ENCODE results near the gene MAZ. TPM values are rescaled to one million over a fixed set of nuclear protein-coding genes. Genes with fewer than 3 reads are reported as not detected.

Gene MAZ
- total RNA-seq = 89.4 and 125 TPM in 2 replicates

GRCh38 chr16:29806099-29806579, at the start of gene MAZ:
TSS of gene MAZ (plus strand) at chr16:29806529. CDS start at chr16:29806702, 173 bp downstream.

GRCh38 chr16:29777576-29778350, 28.6 kb upstream of the MAZ start, which contains the start of gene ZG16:
TSS of gene ZG16 (plus strand) at chr16:29778256. CDS start at chr16:29779267, 1,011 bp downstream.

GRCh38 chr16:29790183-29790948, 16.0 kb upstream of the MAZ start, which contains the start of gene KIF22:
TSS of gene KIF22 (plus strand) at chr16:29790751. CDS start at chr16:29790760, 9 bp downstream.

GRCh38 chr16:29811896-29812665, 5.8 kb downstream of the MAZ start, which contains the start of gene PRRT2:
TSS of gene PRRT2 (plus strand) at chr16:29812193. CDS start at chr16:29813055, 862 bp downstream.

GRCh38 chr16:29815793-29816693, 9.7 kb downstream of the MAZ start, which contains the start of gene PAGR1:
TSS of gene PAGR1 (plus strand) at chr16:29816152. CDS start at chr16:29816526, 374 bp downstream.

GRCh38 chr16:29820271-29820701, 14.0 kb downstream of the MAZ start, which contains the start of gene MVP:
TSS of gene MVP (plus strand) at chr16:29820462. CDS start at chr16:29830550, 10,088 bp downstream.

Other genes starting within 250 kb of the MAZ start
- not detected in 2 replicates for gene SPN, start 143.3 kb upstream of the MAZ start, total RNA-seq
- gene QPRT, start 127.3 kb upstream of the MAZ start, total RNA-seq = 31.1 and 57.9 TPM in 2 replicates
- not detected in 2 replicates for gene C16orf54, start 60.5 kb upstream of the MAZ start, total RNA-seq
- gene ZG16, start 28.3 kb upstream of the MAZ start, total RNA-seq = not detected in 2 replicates
- 9.8 and 33.5 TPM in 2 replicates for gene KIF22, start 15.8 kb upstream of the MAZ start, total RNA-seq
- gene PRRT2, start 5.7 kb downstream of the MAZ start, total RNA-seq = 1.2 and 4.4 TPM in 2 replicates
- 16.3 and 18.1 TPM in 2 replicates for gene PAGR1, start 9.6 kb downstream of the MAZ start, total RNA-seq
- gene MVP, start 13.9 kb downstream of the MAZ start, total RNA-seq = 209 and 363 TPM in 2 replicates
- gene CDIPT, start 56.7 kb downstream of the MAZ start, total RNA-seq = 69.5 and 81.7 TPM in 2 replicates
- gene SEZ6L2, start 93.0 kb downstream of the MAZ start, total RNA-seq = 18.4 and 37.0 TPM in 2 replicates
- gene ASPHD1, start 94.0 kb downstream of the MAZ start, total RNA-seq = 8.0 and 12.5 TPM in 2 replicates
- 12.5 and 14.3 TPM in 2 replicates for gene KCTD13, start 119.7 kb downstream of the MAZ start, total RNA-seq
- gene TMEM219, start 155.6 kb downstream of the MAZ start, total RNA-seq = 63.9 and 76.0 TPM in 2 replicates
- 53.4 and 72.9 TPM in 2 replicates for gene TAOK2, start 167.3 kb downstream of the MAZ start, total RNA-seq
- gene HIRIP3, start 189.1 kb downstream of the MAZ start, total RNA-seq = 4.8 and 5.0 TPM in 2 replicates
- gene INO80E, start 189.7 kb downstream of the MAZ start, total RNA-seq = 16.9 and 20.3 TPM in 2 replicates
- gene DOC2A, start 204.5 kb downstream of the MAZ start, total RNA-seq = 0.42 TPM in 1 of 2 replicates, not detected in the other
- not detected in 2 replicates for gene C16orf92, start 216.7 kb downstream of the MAZ start, total RNA-seq
- gene TLCD3B, start 224.7 kb downstream of the MAZ start, total RNA-seq = under 0.01 and 0.09 TPM in 2 replicates